ENCODE data around the gene MAML2. TPM values are rescaled to one million over a fixed set of nuclear protein-coding genes. Genes with fewer than 3 reads are reported as not detected.

Gene MAML2
- total RNA-seq, 1 experiment from 2014 or later, result 2.1 TPM

GRCh38 chr11:96213500-96213899, 129.5 kb downstream of the MAML2 start:
- peak; percentile 76 for DNase-seq (ENCODE audit: low spot score)

- DNase-seq (ENCODE audit: low spot score), result no peak
These were observed 131.6 kb downstream of the MAML2 start for GRCh38 chr11:96211436-96211835.

GRCh38 chr11:96207459-96208449, 135.2 kb downstream of the MAML2 start:
- DNase-seq (ENCODE audit: low spot score), result no peak

GRCh38 chr11:96206955-96207354, 136.0 kb downstream of the MAML2 start:
- no peak for DNase-seq (ENCODE audit: low spot score)

GRCh38 chr11:96205460-96205809, 137.6 kb downstream of the MAML2 start:
- no peak for DNase-seq (ENCODE audit: low spot score)

- DNase-seq (ENCODE audit: low spot score), result no peak
These were observed 138.1 kb downstream of the MAML2 start for GRCh38 chr11:96204721-96205459.

GRCh38 chr11:96204366-96204659, 138.7 kb downstream of the MAML2 start:
- DNase-seq (ENCODE audit: low spot score), result no peak

GRCh38 chr11:96203567-96204365, 139.2 kb downstream of the MAML2 start:
- no peak for DNase-seq (ENCODE audit: low spot score)

- peak; percentile 14 for DNase-seq (ENCODE audit: low spot score)
These were observed 142.8 kb downstream of the MAML2 start for GRCh38 chr11:96200243-96200642.

- DNase-seq (ENCODE audit: low spot score), result peak; percentile 11
These were observed 143.4 kb downstream of the MAML2 start for GRCh38 chr11:96199563-96200025.

GRCh38 chr11:96197801-96198701, 144.9 kb downstream of the MAML2 start:
- DNase-seq (ENCODE audit: low spot score), result no peak

- no peak for DNase-seq (ENCODE audit: low spot score)
These were observed 145.9 kb downstream of the MAML2 start for GRCh38 chr11:96197103-96197502.

GRCh38 chr11:96196181-96196662, 146.8 kb downstream of the MAML2 start:
- DNase-seq (ENCODE audit: low spot score), result no peak

- DNase-seq (ENCODE audit: low spot score), result no peak
These were observed 147.3 kb downstream of the MAML2 start for GRCh38 chr11:96195671-96196070.

GRCh38 chr11:96194581-96195374, 148.2 kb downstream of the MAML2 start:
- DNase-seq (ENCODE audit: low spot score), result no peak

- no peak for DNase-seq (ENCODE audit: low spot score)
These were observed 149.1 kb downstream of the MAML2 start for GRCh38 chr11:96193745-96194443.

- no peak for DNase-seq (ENCODE audit: low spot score)
These were observed 151.2 kb downstream of the MAML2 start for GRCh38 chr11:96191752-96192151.

GRCh38 chr11:96189351-96189750, 153.6 kb downstream of the MAML2 start:
- no peak for DNase-seq (ENCODE audit: low spot score)

- DNase-seq (ENCODE audit: low spot score), result no peak
These were observed 154.6 kb downstream of the MAML2 start for GRCh38 chr11:96188243-96189006.
